Endodermal cell (in vitro differentiated cells): ENCODE measurements around the gene KCNJ11. TPM values are rescaled to one million over a fixed set of nuclear protein-coding genes. Genes with fewer than 3 reads are reported as not detected.

Experiments
- DNase-seq: peaks from one replicate; pipeline ENCODE4 v3.0.0-alpha.2; 2017
- H3K27ac ChIP-seq: 2 replicates; pipeline ENCODE4 v1.5.1; 2013; ENCODE audit warnings: mild to moderate bottlenecking, low read depth, low read length, moderate library complexity
- H3K27me3 ChIP-seq: 2 replicates; pipeline ENCODE4 v1.6.1; 2013; ENCODE audit warnings: mild to moderate bottlenecking, low read length, moderate library complexity; ENCODE audit not compliant: insufficient read depth, control insufficient read depth, poor library complexity, severe bottlenecking
- H3K36me3 ChIP-seq: 2 replicates; pipeline ENCODE4 v1.7.0; 2013; ENCODE audit warnings: mild to moderate bottlenecking, low read length, moderate library complexity; ENCODE audit not compliant: control insufficient read depth, insufficient read depth
- H3K4me1 ChIP-seq: one replicate; pipeline ENCODE4 v1.7.0; 2013; ENCODE audit warnings: low read length; ENCODE audit not compliant: control insufficient read depth, insufficient read depth
- H3K4me3 ChIP-seq: 2 replicates; pipeline ENCODE4 v1.5.1; 2013; ENCODE audit warnings: mild to moderate bottlenecking, low read length, moderate library complexity
- H3K9ac ChIP-seq: 2 replicates; pipeline ENCODE4 v1.6.1; 2013; ENCODE audit warnings: mild to moderate bottlenecking, low read length, moderate library complexity; ENCODE audit not compliant: poor library complexity, severe bottlenecking; ENCODE audit errors: extremely low read depth
- H3K9me3 ChIP-seq: 2 replicates; pipeline ENCODE4 v1.6.1; 2013; ENCODE audit warnings: mild to moderate bottlenecking, low read length, moderate library complexity; ENCODE audit not compliant: control insufficient read depth
- H3K27ac Mint-ChIP-seq: 2 replicates; pipeline ENCODE4 v1.8.0; 2020; ENCODE audit warnings: mixed read lengths
- H3K27me3 Mint-ChIP-seq: 2 replicates; pipeline ENCODE4 v1.8.0; 2021; ENCODE audit warnings: mild to moderate bottlenecking, mixed read lengths; ENCODE audit not compliant: insufficient read depth
- H3K36me3 Mint-ChIP-seq: 2 replicates; pipeline ENCODE4 v1.8.0; 2020; ENCODE audit warnings: low read depth, mixed read lengths
- H3K4me1 Mint-ChIP-seq: 2 replicates; pipeline ENCODE4 v1.8.0; 2020; ENCODE audit warnings: mixed read lengths
- H3K4me3 Mint-ChIP-seq: 2 replicates; pipeline ENCODE4 v1.8.0; 2020; ENCODE audit warnings: mild to moderate bottlenecking, moderate library complexity, mixed read lengths
- H3K9me3 Mint-ChIP-seq: 2 replicates; pipeline ENCODE4 v1.8.0; 2020; ENCODE audit warnings: mild to moderate bottlenecking, mixed read lengths
- CTCF ChIP-seq: fragments of 200-600 bp; sonication (generic); conservative IDR thresholded peaks from 2 replicates; pipeline ENCODE4 v1.5.0; 2021; ENCODE audit warnings: antibody characterized with exemption, mild to moderate bottlenecking
- WGBS, 2 experiments: methylation state at CpG; one replicate each; pipeline versions ENCODE4 v1.1.5 to v1.1.7; 2013; ENCODE audit warnings: missing lambda C conversion rate in 2 of 2, mixed read lengths in 1 of 2; ENCODE audit not compliant: insufficient coverage in 1 of 2, insufficient read length in 1 of 2; 5-methylcytosine and 5-hydroxymethylcytosine counted together
- total RNA-seq, 2 donors: library from RNA; stranded (reverse); fragmentation: NEBNext Ultra II Directional in 1 of 2; extraction: Animal tissue kit (Norgen Biotek cat#: 25700) in 1 of 2; gene quantifications; 2 replicates in 1 of 2; 3 replicates in 1 of 2; pipeline ENCODE4 v1.2.1, GENCODE V29; 2021

KCNJ11 gene
- total RNA-seq, 2 donors from 2014 or later, result 2.2 to 5.3 TPM

- H3K4me3 ChIP-seq, result no peak overlapping the region
- no peak overlapping the region for H3K9ac ChIP-seq
- no peaks in the 10 kb centered on the region for H3K9me3 ChIP-seq
- no peaks in the 10 kb centered on the region for H3K27me3 ChIP-seq
- no peak for TF ChIP-seq CTCF
- peaks cover 2% of the 10 kb centered on the region for H3K4me1 Mint-ChIP-seq
- H3K36me3 ChIP-seq, result no peaks in the 10 kb centered on the region
- no peaks in the 10 kb centered on the region for H3K4me1 ChIP-seq
- H3K27me3 Mint-ChIP-seq, result peaks cover 11% of the 10 kb centered on the region
- DNase-seq, result no peak
- no peak overlapping the region for H3K27ac Mint-ChIP-seq
- H3K9me3 Mint-ChIP-seq, result no peaks in the 10 kb centered on the region
- H3K36me3 Mint-ChIP-seq, result no peaks in the 10 kb centered on the region
- no peak overlapping the region for H3K27ac ChIP-seq
- 95 to 98% methylated on average over 16 to 19 of the region's 19 CpGs for WGBS, 2 experiments
- H3K4me3 Mint-ChIP-seq, result no peak overlapping the region
Observed at GRCh38 chr11:17400048-17400775, 11.8 kb upstream of the KCNJ11 start.

GRCh38 chr11:17399236-17399635 is 10.8 kb upstream of the KCNJ11 start:
- H3K36me3 Mint-ChIP-seq, result no peaks in the 10 kb centered on the region
- Histone ChIP-seq H3K36me3 (no peaks in the 10 kb centered on the region), H3K27ac (no peak overlapping the region), H3K9me3 (no peaks in the 10 kb centered on the region), H3K9ac (no peak overlapping the region), H3K4me1 (no peaks in the 10 kb centered on the region), H3K27me3 (no peaks in the 10 kb centered on the region), H3K4me3 (no peak overlapping the region)
- DNase-seq, result no peak
- no peak for TF ChIP-seq CTCF
- H3K4me3 Mint-ChIP-seq, result no peak overlapping the region
- H3K4me1 Mint-ChIP-seq, result peaks cover 2% of the 10 kb centered on the region
- H3K9me3 Mint-ChIP-seq, result no peaks in the 10 kb centered on the region
- no peak overlapping the region for H3K27ac Mint-ChIP-seq
- peaks cover 15% of the 10 kb centered on the region for H3K27me3 Mint-ChIP-seq

- WGBS, 2 experiments, result 93 to 97% methylated on average over 8 to 14 of the region's 14 CpGs
- H3K27ac Mint-ChIP-seq, result no peak overlapping the region
- peaks cover 2% of the 10 kb centered on the region for H3K4me1 Mint-ChIP-seq
- H3K27me3 Mint-ChIP-seq, result peaks cover 17% of the 10 kb centered on the region
- no peak overlapping the region for H3K4me3 Mint-ChIP-seq
- Histone ChIP-seq H3K4me1 (no peaks in the 10 kb centered on the region), H3K36me3 (no peaks in the 10 kb centered on the region), H3K9ac (no peak overlapping the region), H3K27me3 (no peaks in the 10 kb centered on the region), H3K27ac (no peak overlapping the region), H3K9me3 (no peaks in the 10 kb centered on the region), H3K4me3 (no peak overlapping the region)
- no peak for TF ChIP-seq CTCF
- no peak for DNase-seq
- H3K36me3 Mint-ChIP-seq, result no peaks in the 10 kb centered on the region
- no peaks in the 10 kb centered on the region for H3K9me3 Mint-ChIP-seq
Observed at GRCh38 chr11:17397311-17398002, 9.0 kb upstream of the KCNJ11 start.
